KMS-11 (cell line): ENCODE measurements around the gene CCT6A.
"Not testable (repeated sequence)": the region's sequence is repeated elsewhere in the genome, so short reads cannot be mapped to it uniquely, and the experiment has no call there.

ENCODE experiments used
- H2AFZ ChIP-seq: fragments of 200-600 bp; sonication (generic); 2 replicates; pipeline ENCODE4 v1.6.1; 2016; ENCODE audit warnings: antibody characterized with exemption, mixed run types, low read depth
- H3K27ac ChIP-seq: fragments of 200-600 bp; sonication (generic); 2 replicates; pipeline ENCODE4 v1.6.1; 2016; ENCODE audit warnings: mild to moderate bottlenecking, mixed run types
- H3K27me3 ChIP-seq: fragments of 200-600 bp; sonication (generic); 2 replicates; pipeline ENCODE4 v1.6.1; 2017; ENCODE audit warnings: mild to moderate bottlenecking, low read depth, mixed run types, moderate library complexity; ENCODE audit not compliant: insufficient read depth
- H3K36me3 ChIP-seq: fragments of 200-600 bp; sonication (generic); 2 replicates; pipeline ENCODE4 v1.6.1; 2017; ENCODE audit warnings: mild to moderate bottlenecking, mixed run types; ENCODE audit not compliant: insufficient read depth
- H3K4me1 ChIP-seq: fragments of 200-600 bp; sonication (generic); 2 replicates; pipeline ENCODE4 v1.6.1; 2016; ENCODE audit warnings: mild to moderate bottlenecking, low read depth, mixed run types; ENCODE audit not compliant: poor library complexity, severe bottlenecking
- H3K4me2 ChIP-seq: fragments of 200-600 bp; sonication (generic); 2 replicates; pipeline ENCODE4 v1.7.0; 2016; ENCODE audit warnings: mild to moderate bottlenecking, mixed run types
- H3K4me3 ChIP-seq: fragments of 200-600 bp; sonication (generic); IDR thresholded peaks from 2 replicates; pipeline ENCODE4 v1.6.1; 2017; ENCODE audit warnings: low read depth, low read length, mixed read lengths; ENCODE audit not compliant: insufficient read depth
- H3K79me2 ChIP-seq: fragments of 200-600 bp; sonication (generic); 2 replicates; pipeline ENCODE4 v1.6.1; 2016; ENCODE audit warnings: low read depth, mixed run types; ENCODE audit not compliant: insufficient read depth
- H3K9ac ChIP-seq: fragments of 200-600 bp; sonication (generic); 2 replicates; pipeline ENCODE4 v1.6.1; 2016; ENCODE audit warnings: mild to moderate bottlenecking, mixed run types
- H4K20me1 ChIP-seq: fragments of 200-600 bp; sonication (generic); 2 replicates; pipeline ENCODE4 v1.6.1; 2016; ENCODE audit warnings: mild to moderate bottlenecking, mixed run types; ENCODE audit not compliant: insufficient read depth
- TF ChIP-seq, protein P1 (sequence below): fragments of 200-600 bp; sonication (generic); conservative IDR thresholded peaks from 2 replicates; pipeline ENCODE4 v1.6.1; 2017; ENCODE audit warnings: low read depth, mild to moderate bottlenecking, antibody characterized with exemption, low read length, moderate library complexity, mixed read lengths

Gene CCT6A

DNA sequence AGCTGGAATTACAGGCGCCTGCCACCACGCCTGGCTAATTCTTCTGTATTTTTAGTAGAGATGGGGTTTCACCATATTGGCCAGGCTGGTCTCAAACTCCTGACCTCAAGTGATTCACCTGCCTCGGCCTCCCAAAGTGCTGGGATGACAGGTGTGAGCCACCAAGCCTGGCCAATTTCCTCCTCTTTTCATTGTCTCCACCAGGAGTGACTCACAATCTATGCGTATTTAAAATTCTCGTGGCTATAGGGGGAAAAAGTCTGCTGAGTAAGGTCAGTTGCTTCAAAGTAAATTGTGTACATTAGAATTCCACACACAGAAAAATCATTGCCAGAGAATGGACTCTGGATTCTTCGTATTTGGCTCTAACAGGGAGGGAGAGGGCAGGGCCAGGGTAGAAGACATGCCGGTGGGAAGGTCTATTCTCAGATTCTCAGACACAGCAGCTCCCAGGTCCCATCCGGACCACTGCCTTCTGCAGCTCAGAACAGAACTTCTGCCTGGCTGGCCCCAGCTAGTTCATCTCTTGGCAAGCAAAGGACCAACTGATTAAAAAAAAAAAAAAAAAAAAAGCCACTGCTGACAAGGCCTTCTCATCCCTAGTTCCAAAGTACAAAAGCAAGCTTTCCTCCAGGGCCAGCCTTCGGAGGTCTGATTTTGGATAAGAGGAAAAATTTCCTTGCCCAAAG is 22.5 kb upstream of the CCT6A start:
- TF ChIP-seq, protein P1, sequence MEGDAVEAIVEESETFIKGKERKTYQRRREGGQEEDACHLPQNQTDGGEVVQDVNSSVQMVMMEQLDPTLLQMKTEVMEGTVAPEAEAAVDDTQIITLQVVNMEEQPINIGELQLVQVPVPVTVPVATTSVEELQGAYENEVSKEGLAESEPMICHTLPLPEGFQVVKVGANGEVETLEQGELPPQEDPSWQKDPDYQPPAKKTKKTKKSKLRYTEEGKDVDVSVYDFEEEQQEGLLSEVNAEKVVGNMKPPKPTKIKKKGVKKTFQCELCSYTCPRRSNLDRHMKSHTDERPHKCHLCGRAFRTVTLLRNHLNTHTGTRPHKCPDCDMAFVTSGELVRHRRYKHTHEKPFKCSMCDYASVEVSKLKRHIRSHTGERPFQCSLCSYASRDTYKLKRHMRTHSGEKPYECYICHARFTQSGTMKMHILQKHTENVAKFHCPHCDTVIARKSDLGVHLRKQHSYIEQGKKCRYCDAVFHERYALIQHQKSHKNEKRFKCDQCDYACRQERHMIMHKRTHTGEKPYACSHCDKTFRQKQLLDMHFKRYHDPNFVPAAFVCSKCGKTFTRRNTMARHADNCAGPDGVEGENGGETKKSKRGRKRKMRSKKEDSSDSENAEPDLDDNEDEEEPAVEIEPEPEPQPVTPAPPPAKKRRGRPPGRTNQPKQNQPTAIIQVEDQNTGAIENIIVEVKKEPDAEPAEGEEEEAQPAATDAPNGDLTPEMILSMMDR: no peak
- Histone ChIP-seq H3K27me3 (no peaks in the 10 kb centered on the region), H3K4me1 (peaks cover 10% of the 10 kb centered on the region), H4K20me1 (no peaks in the 10 kb centered on the region), H3K79me2 (peaks cover 24% of the 10 kb centered on the region), H3K4me3 (no peak overlapping the region), H3K27ac (no peak overlapping the region), H2AFZ (no peak overlapping the region), H3K4me2 (no peak overlapping the region), H3K9ac (no peak overlapping the region), H3K36me3 (peaks cover 3% of the 10 kb centered on the region; the same call in 1 of the 2 replicates)

DNA sequence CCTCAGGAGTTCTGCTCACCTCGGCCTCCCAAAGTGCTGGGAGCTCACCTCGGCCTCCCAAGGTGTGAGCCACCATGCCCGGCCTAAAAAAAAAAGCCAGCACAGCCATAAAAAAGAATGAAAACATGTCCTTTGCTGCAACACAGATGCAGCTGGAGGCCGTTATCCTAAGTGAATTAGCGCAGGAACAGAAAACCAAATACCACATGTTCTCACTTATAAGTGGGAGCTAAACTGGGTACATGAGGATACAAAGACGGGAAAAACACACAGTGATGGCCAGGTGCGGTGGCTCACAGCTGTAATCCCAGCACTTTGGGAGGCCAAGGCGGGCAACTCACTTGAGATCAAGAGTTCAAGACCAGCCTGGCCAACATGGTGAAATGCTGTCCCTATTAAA is 21.2 kb upstream of the CCT6A start:
- H3K4me2 ChIP-seq: no peak overlapping the region
- TF ChIP-seq, protein P1: no peak
- H3K27me3 ChIP-seq: no peaks in the 10 kb centered on the region
- peaks cover 3% of the 10 kb centered on the region; the same call in 1 of the 2 replicates for H3K36me3 ChIP-seq
- no peaks in the 10 kb centered on the region for H4K20me1 ChIP-seq
- peaks cover 24% of the 10 kb centered on the region for H3K79me2 ChIP-seq
- H3K4me3 ChIP-seq: no peak overlapping the region
- H3K27ac ChIP-seq: no peak overlapping the region
- H3K4me1 ChIP-seq: peaks cover 18% of the 10 kb centered on the region
- H3K9ac ChIP-seq: no peak overlapping the region
- H2AFZ ChIP-seq: no peak overlapping the region

DNA sequence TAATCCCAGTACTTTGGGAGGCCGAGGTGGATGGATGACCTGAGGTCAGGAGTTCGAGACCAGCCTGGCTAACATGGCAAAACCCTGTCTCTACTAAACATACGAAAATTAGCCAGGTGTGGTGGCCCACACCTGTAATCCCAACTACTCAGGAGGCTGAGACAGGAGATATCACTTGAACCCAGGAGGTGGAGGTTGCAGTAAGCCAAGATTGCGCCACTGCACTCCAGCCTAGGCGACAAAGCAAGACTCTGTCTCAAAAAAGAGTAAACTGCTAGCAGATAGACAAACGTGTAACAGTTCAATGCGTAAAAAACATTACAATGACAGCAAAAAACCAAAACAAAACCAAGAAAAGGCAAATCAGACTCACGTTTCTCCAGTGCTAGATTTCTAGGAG is 20.0 kb upstream of the CCT6A start:
- H3K36me3 ChIP-seq, H2AFZ ChIP-seq, H4K20me1 ChIP-seq, H3K27me3 ChIP-seq, H3K4me3 ChIP-seq, H3K4me2 ChIP-seq, H3K27ac ChIP-seq, H3K9ac ChIP-seq: not testable (repeated sequence)
- Histone ChIP-seq H3K79me2 (peaks cover 24% of the 10 kb centered on the region), H3K4me1 (peaks cover 18% of the 10 kb centered on the region)

DNA sequence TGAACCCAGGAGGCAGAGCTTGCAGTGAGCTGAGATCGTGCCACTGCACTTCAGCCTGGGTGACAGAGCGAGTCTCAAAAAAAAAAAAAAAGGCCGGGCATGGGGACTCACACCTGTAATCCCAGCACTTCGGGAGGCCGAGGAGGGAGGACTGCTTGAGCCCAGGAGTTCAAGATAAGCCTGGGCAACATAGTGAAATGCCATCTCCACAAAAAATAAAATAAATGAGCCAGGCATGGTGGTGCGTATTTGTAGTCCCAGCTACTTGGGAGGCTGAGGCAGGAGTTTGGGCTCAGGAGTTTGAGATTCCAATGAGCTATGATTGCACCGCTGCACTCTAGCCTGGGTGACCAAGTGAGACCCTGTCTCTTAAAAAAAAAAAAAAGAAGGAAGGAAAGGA is 19.0 kb upstream of the CCT6A start:
- H3K79me2 ChIP-seq: peaks cover 24% of the 10 kb centered on the region
- H3K4me1 ChIP-seq: peaks cover 18% of the 10 kb centered on the region
- H3K27ac ChIP-seq, H3K27me3 ChIP-seq, H2AFZ ChIP-seq, H3K36me3 ChIP-seq, H4K20me1 ChIP-seq, H3K9ac ChIP-seq, H3K4me3 ChIP-seq: not testable (repeated sequence)
- H3K4me2 ChIP-seq: peak overlapping the region; percentile 44

DNA sequence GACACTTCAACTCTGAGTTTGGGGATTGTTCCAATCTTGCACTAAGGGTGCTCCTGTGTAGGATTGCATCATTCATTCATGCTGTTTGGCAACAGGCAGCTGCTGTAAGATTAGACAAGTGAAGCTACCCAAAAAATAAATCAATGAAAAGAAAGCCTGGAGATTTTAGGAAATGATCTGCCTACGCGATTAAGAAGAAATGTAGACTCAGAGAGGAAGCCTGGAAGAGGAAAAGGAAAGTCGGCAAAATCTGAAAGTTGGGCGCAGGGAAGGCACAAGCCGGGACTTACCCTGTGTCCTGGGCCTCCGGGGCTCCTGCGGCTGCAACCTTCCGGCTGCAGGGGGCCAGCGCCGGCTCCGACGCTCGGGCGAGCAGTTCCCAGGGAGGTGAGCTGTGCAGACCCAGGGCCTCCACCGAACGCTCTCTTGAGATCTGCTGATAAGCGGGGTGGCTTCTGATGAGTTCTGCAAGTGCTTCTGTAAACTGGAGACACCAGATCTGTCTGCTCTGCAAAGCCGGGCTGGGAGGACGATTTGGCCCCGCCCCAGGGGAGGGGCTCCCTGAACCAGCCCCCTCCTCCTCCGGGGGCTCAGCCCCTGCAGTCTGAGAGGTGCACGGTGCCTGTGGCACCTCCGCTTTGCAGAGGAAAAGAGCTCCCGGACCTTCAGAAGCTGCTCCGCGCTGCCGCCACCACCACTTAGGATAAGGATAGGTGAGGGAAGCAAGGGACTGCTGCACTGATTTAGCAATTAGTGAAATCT is 17.7 kb upstream of the CCT6A start:
- peak overlapping the region; percentile 70 for H3K27ac ChIP-seq
- TF ChIP-seq, protein P1: peak; percentile 34; the same call in 1 of the 2 replicates
- peaks cover 23% of the 10 kb centered on the region for H3K79me2 ChIP-seq
- no peak overlapping the region for H3K4me3 ChIP-seq
- peak overlapping the region; percentile 44 for H3K4me2 ChIP-seq
- peak overlapping the region; percentile 98 for H2AFZ ChIP-seq
- no peaks in the 10 kb centered on the region for H3K36me3 ChIP-seq
- H3K27me3 ChIP-seq: no peaks in the 10 kb centered on the region
- peaks cover 18% of the 10 kb centered on the region for H3K4me1 ChIP-seq
- no peaks in the 10 kb centered on the region for H4K20me1 ChIP-seq
- peak overlapping the region; percentile 56 for H3K9ac ChIP-seq
